ENCODE measurements around the gene MAP4K1. TPM values are rescaled to one million over a fixed set of nuclear protein-coding genes. Genes with fewer than 3 reads are reported as not detected.

The MAP4K1 gene
- polyA plus RNA-seq, 1 donor from 2014 or later = 1.0 TPM

DNA sequence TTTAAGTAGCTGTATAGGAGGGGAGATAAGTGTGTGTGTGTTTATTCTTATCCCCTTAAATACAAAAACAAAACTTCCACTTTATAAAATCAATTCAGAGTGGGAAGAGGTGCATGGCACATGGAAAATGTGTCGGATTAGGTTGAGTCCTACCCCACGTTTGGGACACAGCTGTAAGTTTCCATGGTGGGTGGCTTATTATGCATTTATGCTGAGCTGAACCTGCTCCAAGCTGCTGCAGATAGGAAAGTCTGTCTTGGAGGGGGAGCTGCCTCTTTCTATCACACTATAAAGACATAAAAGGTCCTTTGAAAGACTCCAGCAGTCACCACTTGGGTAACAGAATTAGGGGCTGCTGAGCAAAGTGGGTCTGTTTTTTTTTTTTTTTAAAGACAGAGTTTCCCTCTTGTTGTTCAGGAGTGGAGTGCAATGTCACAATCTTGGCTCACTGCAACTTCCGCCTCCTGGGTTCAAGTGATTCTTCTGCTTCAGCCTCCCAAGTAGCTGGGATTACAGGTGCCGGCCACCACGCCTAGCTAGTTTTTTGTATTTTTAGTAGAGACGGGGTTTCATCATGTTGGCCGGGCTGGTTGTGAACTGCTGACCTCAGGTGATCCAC, 44.9 kb upstream of the MAP4K1 start:
- H4K20me1 ChIP-seq (ENCODE audit: insufficient read depth) = no peaks in the 10 kb centered on the region
- no peak overlapping the region for H3K9ac ChIP-seq (ENCODE audit: low read length)
- no peak overlapping the region for H3K27ac ChIP-seq (ENCODE audit: low read length)

DNA sequence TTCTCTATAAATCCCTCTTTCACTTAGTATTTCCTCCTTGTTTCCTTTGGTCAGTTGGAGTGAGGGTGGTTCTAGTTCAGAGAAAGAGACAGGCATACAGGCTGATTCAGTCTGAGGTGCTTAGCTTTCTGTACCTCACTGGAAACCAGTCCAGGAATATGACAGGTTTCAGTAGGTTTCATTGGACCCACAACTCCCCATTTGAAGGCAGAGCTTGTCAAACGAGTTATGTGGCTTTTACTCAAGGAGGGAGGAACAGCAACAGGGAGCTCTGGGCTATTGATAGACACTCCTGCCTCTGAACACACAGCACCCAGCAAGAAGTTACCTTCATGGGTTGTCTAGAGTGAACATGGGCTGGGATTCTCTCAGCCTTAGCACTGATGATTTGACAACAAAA, 44.2 kb upstream of the MAP4K1 start:
- no peaks in the 10 kb centered on the region for H3F3A ChIP-seq (ENCODE audit: insufficient read depth, low read length, poor library complexity, severe bottlenecking)
- H3K9me2 ChIP-seq (ENCODE audit: insufficient read depth, low read length) = no peaks in the 10 kb centered on the region
- TF ChIP-seq RAD21 (conservative IDR thresholded peaks at IDR 0.05) (no peak), EP300 (conservative IDR thresholded peaks at IDR 0.05; ENCODE audit: poor library complexity, severe bottlenecking) (no peak), SMC3 (conservative IDR thresholded peaks at IDR 0.05; ENCODE audit: poor library complexity) (no peak), MXI1 (conservative IDR thresholded peaks at IDR 0.05; ENCODE audit: poor library complexity, severe bottlenecking) (no peak), POLR2AphosphoS5 (IDR thresholded peaks at IDR 0.05) (no peak), EZH2 (IDR thresholded peaks at IDR 0.05; ENCODE audit: borderline replicate concordance, insufficient read depth, low read length, poor library complexity, severe bottlenecking) (no peak), TAF1 (IDR thresholded peaks at IDR 0.05; ENCODE audit: low read depth) (no peak)
- TF ChIP-seq, protein P1, sequence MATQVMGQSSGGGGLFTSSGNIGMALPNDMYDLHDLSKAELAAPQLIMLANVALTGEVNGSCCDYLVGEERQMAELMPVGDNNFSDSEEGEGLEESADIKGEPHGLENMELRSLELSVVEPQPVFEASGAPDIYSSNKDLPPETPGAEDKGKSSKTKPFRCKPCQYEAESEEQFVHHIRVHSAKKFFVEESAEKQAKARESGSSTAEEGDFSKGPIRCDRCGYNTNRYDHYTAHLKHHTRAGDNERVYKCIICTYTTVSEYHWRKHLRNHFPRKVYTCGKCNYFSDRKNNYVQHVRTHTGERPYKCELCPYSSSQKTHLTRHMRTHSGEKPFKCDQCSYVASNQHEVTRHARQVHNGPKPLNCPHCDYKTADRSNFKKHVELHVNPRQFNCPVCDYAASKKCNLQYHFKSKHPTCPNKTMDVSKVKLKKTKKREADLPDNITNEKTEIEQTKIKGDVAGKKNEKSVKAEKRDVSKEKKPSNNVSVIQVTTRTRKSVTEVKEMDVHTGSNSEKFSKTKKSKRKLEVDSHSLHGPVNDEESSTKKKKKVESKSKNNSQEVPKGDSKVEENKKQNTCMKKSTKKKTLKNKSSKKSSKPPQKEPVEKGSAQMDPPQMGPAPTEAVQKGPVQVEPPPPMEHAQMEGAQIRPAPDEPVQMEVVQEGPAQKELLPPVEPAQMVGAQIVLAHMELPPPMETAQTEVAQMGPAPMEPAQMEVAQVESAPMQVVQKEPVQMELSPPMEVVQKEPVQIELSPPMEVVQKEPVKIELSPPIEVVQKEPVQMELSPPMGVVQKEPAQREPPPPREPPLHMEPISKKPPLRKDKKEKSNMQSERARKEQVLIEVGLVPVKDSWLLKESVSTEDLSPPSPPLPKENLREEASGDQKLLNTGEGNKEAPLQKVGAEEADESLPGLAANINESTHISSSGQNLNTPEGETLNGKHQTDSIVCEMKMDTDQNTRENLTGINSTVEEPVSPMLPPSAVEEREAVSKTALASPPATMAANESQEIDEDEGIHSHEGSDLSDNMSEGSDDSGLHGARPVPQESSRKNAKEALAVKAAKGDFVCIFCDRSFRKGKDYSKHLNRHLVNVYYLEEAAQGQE (IDR thresholded peaks at IDR 0.05; ENCODE audit: borderline replicate concordance) = no peak
- TF ChIP-seq, protein P2, sequence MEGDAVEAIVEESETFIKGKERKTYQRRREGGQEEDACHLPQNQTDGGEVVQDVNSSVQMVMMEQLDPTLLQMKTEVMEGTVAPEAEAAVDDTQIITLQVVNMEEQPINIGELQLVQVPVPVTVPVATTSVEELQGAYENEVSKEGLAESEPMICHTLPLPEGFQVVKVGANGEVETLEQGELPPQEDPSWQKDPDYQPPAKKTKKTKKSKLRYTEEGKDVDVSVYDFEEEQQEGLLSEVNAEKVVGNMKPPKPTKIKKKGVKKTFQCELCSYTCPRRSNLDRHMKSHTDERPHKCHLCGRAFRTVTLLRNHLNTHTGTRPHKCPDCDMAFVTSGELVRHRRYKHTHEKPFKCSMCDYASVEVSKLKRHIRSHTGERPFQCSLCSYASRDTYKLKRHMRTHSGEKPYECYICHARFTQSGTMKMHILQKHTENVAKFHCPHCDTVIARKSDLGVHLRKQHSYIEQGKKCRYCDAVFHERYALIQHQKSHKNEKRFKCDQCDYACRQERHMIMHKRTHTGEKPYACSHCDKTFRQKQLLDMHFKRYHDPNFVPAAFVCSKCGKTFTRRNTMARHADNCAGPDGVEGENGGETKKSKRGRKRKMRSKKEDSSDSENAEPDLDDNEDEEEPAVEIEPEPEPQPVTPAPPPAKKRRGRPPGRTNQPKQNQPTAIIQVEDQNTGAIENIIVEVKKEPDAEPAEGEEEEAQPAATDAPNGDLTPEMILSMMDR (IDR thresholded peaks at IDR 0.05; ENCODE audit: poor library complexity, severe bottlenecking) = no peak
- no peaks in the 10 kb centered on the region for H3K36me3 ChIP-seq (ENCODE audit: insufficient read depth, low read length)
- H3K4me2 ChIP-seq (ENCODE audit: low read length) = no peak overlapping the region
- no peaks in the 10 kb centered on the region for H4K20me1 ChIP-seq (ENCODE audit: insufficient read depth)
- peaks cover 40% of the 10 kb centered on the region for H3K79me2 ChIP-seq (replicated peaks; ENCODE audit: insufficient read depth, low read length)
- no peak overlapping the region for H3K4me3 ChIP-seq (ENCODE audit: low read length)
- no peak overlapping the region for H3K9ac ChIP-seq (ENCODE audit: low read length)
- H3K27me3 ChIP-seq (ENCODE audit: insufficient read depth, low read depth, low read length) = no peaks in the 10 kb centered on the region
- H2AFZ ChIP-seq (ENCODE audit: low read depth, low read length) = no peak overlapping the region
- no peak overlapping the region for H3K27ac ChIP-seq (ENCODE audit: low read length)
- no peaks in the 10 kb centered on the region for H3K9me3 ChIP-seq (ENCODE audit: low read length)

More for the DNA sequence above, 44.9 kb upstream of the MAP4K1 start:
- Histone ChIP-seq H3K4me2 (ENCODE audit: low read length) (no peak overlapping the region), H3K4me3 (ENCODE audit: low read length) (no peak overlapping the region), H3K9me3 (ENCODE audit: low read length) (no peaks in the 10 kb centered on the region), H3K36me3 (ENCODE audit: insufficient read depth, low read length) (no peaks in the 10 kb centered on the region), H3K79me2 (replicated peaks; ENCODE audit: insufficient read depth, low read length) (peaks cover 35% of the 10 kb centered on the region), H2AFZ (ENCODE audit: low read depth, low read length) (no peak overlapping the region), H3K9me2 (ENCODE audit: insufficient read depth, low read length) (no peaks in the 10 kb centered on the region), H3K27me3 (ENCODE audit: insufficient read depth, low read depth, low read length) (no peaks in the 10 kb centered on the region), H3F3A (ENCODE audit: insufficient read depth, low read length, poor library complexity, severe bottlenecking) (no peaks in the 10 kb centered on the region)
- no peak for TF ChIP-seq MXI1 (conservative IDR thresholded peaks at IDR 0.05; ENCODE audit: poor library complexity, severe bottlenecking)
- TF ChIP-seq, protein P1 (IDR thresholded peaks at IDR 0.05; ENCODE audit: borderline replicate concordance) = no peak
- no peak for TF ChIP-seq EZH2 (IDR thresholded peaks at IDR 0.05; ENCODE audit: borderline replicate concordance, insufficient read depth, low read length, poor library complexity, severe bottlenecking)
- no peak for TF ChIP-seq TAF1 (IDR thresholded peaks at IDR 0.05; ENCODE audit: low read depth)
- TF ChIP-seq POLR2AphosphoS5 (IDR thresholded peaks at IDR 0.05) = no peak
- no peak for TF ChIP-seq SMC3 (conservative IDR thresholded peaks at IDR 0.05; ENCODE audit: poor library complexity)
- no peak for TF ChIP-seq EP300 (conservative IDR thresholded peaks at IDR 0.05; ENCODE audit: poor library complexity, severe bottlenecking)
- TF ChIP-seq, protein P2 (IDR thresholded peaks at IDR 0.05; ENCODE audit: poor library complexity, severe bottlenecking) = no peak
- TF ChIP-seq RAD21 (conservative IDR thresholded peaks at IDR 0.05) = no peak
